ENCODE measurements around the gene OPHN1.

Gene OPHN1

GRCh38 chrX:68433155-68433980, at the start of gene OPHN1:
Gene OPHN1 (minus strand): TSS chrX:68433495. CDS start chrX:68433020, 475 bp downstream.
- no peak for DNase-seq

GRCh38 chrX:68480969-68481368, 47.7 kb upstream of the OPHN1 start:
- no peak for DNase-seq

GRCh38 chrX:68464796-68465195, 31.5 kb upstream of the OPHN1 start:
- no peak for DNase-seq

GRCh38 chrX:68463880-68464279, 30.6 kb upstream of the OPHN1 start:
- DNase-seq: no peak

GRCh38 chrX:68462653-68463052, 29.4 kb upstream of the OPHN1 start:
- DNase-seq: no peak

- DNase-seq: no peak
Observed at GRCh38 chrX:68462197-68462596, 28.9 kb upstream of the OPHN1 start.

- no peak for DNase-seq
Observed at GRCh38 chrX:68461576-68461975, 28.3 kb upstream of the OPHN1 start.

GRCh38 chrX:68461093-68461492, 27.8 kb upstream of the OPHN1 start:
- DNase-seq: no peak

- no peak for DNase-seq
Observed at GRCh38 chrX:68455151-68455510, 21.8 kb upstream of the OPHN1 start.

GRCh38 chrX:68454476-68455150, 21.3 kb upstream of the OPHN1 start:
- no peak for DNase-seq

- no peak for DNase-seq
Observed at GRCh38 chrX:68451720-68452119, 18.4 kb upstream of the OPHN1 start.

GRCh38 chrX:68443155-68443868, 10.0 kb upstream of the OPHN1 start:
- no peak for DNase-seq

- DNase-seq: no peak
Observed at GRCh38 chrX:68440940-68441339, 7.6 kb upstream of the OPHN1 start.

- no peak for DNase-seq
Observed at GRCh38 chrX:68440442-68440841, 7.1 kb upstream of the OPHN1 start.

GRCh38 chrX:68439341-68439740, 6.0 kb upstream of the OPHN1 start:
- DNase-seq: no peak

GRCh38 chrX:68438575-68438974, 5.3 kb upstream of the OPHN1 start:
- DNase-seq: no peak

GRCh38 chrX:68433981-68434299, 645 bp upstream of the OPHN1 start:
- DNase-seq: no peak

- no peak for DNase-seq
Observed at GRCh38 chrX:68432648-68433047, 647 bp downstream of the OPHN1 start.

- no peak for DNase-seq
Observed at GRCh38 chrX:68431836-68432235, 1.5 kb downstream of the OPHN1 start.

GRCh38 chrX:68429216-68429615, 4.1 kb downstream of the OPHN1 start:
- no peak for DNase-seq

- no peak for DNase-seq
Observed at GRCh38 chrX:68428431-68428830, 4.9 kb downstream of the OPHN1 start.

GRCh38 chrX:68424719-68425118, 8.6 kb downstream of the OPHN1 start:
- no peak for DNase-seq

GRCh38 chrX:68422478-68422877, 10.8 kb downstream of the OPHN1 start:
- DNase-seq: no peak

GRCh38 chrX:68421636-68422035, 11.7 kb downstream of the OPHN1 start:
- DNase-seq: no peak

Data from NCI-H187 treated with DMSO at 0.1 percent for 48 hours (cell line).